ENCODE data around the gene IL21R.
"Not testable (repeated sequence)": the region's sequence is repeated elsewhere in the genome, so short reads cannot be mapped to it uniquely, and the experiment has no call there.

Gene IL21R

DNA sequence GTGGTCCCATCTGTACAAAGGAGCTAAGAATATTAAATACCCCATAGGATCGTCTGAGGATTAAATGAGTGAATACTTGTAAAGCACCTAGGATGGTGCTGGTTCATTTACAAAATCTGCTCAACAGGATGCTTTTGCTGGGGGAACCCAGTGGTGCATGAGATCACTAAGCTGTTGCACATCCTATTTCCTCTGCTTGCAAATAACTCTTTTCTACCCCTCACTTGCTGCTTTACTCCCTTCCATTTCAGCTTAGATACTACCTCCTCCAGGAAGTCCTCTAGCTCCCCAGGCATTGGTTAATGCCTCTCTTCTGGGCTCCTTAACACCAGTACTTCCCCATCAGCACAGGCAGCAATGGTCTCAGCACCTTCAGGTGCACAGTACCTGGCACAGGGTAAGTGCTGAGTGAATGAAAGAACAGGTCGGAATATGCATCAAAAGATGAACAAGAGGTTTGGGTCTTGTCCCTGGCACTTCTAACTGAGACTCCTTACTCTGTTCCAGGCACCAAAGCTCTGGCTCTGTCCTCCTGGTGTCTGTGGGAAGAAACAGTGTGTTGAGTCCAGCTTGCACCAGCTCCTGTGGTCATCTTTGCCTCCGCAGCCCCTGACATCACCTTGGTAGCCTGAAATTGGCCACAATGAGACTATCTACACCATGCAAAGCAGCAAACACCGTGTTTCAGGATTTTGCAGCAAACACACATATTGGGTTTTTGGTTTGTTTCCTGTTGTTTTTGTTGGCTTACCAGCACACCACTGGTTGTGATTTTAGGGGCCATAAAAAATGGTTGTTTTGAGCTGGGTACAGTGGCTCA, 24.1 kb upstream of the IL21R start:
- no peak for DNase-seq

DNA sequence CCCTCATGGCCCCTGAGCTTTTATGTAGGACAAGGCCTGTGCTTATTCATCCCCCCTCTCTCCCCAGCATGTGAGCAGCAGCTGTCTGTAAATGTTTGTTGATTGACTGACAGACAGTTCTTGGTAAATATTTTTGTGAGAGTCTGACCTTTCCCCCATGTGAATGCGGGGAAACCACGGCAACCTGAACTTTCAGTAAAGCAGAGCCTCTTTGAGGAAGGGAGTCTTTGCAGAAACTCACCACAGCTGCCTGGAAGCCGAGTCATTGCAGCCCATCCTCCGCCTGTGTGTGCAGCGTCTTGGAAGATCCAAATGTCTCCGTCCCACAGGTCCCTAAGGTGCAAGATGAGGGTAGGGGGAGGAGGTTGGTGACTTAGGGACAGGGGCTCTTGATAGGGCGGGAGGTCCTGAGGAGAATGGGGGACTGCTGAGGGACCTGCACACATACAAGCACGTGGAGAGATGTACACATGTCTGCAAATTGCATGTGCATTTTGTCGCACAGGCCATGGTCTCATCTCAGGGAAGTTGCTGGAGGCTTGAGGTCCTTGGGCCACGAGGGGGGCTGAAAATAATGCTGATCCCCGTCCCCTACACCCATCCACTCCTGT, 23.0 kb upstream of the IL21R start:
- DNase-seq, result no peak

DNA sequence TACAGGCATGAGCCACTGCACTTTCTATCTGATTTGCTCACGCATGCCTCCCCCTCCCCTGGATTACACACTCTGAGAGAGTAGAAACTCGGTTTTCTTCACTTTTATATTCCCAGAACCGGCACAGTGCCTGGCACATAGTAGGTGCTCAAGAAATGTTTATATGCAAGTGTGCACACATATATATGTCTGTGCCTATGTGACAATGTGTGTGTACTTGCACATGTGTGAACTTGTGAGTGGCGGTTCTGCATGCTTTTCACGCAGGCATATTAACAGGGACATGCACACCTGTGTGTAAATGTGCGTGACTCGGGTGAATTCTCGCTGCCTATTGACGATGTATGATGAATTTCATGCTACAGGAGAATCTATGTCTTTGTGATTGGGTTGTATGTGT, 22.1 kb upstream of the IL21R start:
- DNase-seq, result no peak

DNA sequence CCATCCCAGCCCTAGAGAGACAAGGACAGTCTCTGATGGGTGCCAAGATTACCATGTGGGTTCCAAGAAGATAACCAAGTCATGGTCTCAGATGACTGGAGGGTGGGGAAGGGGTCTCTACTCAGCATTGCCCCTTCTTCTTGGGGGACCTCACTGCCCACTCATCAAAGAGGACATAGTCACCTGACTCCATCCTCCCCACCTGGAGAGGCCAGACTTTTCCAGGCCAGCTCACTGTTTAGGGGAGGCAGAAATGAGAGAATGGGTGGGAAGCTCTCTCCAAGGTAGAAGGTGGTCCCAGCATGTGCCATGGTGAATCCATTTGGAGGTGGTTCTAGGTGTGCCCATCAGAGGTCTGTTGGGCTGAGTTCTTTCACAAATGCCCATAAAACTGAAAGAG, 20.7 kb upstream of the IL21R start:
- DNase-seq, result no peak

DNA sequence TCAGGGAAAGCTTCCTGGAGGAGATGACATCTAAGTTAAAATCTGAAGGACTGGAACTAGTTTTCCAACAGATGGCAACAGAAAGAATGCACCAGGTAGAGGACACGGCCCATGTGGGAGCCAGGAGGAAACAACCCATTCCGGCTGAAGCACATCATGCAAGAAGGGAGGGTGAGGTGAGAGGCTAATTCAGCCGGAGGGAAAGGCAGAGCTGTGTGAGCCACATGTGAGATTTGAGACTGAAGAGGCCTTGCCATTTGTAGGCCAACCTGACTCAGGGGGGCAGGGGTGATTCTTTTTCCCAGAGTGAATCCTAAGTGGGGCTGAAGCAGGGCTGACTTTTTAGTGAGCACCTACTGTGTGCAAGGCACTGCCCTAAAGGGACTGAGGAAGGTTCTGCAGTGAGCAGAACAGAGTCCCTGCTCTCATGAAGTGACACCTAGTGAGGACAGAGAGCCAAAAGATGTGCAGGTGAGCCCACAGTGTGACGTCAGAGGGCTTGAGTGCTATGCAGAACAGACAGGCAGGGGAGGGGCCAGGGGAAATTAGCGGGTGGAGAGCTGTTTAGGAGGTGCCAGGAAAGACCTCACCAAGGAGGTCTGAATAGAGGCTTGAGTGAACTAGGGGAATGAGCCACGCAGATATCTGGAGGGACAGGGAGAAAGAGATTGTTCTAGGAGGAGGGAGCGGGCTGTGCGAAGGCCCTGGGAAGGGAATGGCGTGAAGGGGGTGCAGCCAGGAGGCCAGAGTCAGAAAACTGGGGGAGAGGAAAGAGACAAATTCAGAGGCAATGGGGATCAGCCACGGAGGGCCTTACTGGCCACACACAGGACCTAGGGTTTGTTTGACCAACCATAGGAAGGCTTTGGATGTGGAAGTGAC, 19.8 kb upstream of the IL21R start:
- DNase-seq, result no peak

DNA sequence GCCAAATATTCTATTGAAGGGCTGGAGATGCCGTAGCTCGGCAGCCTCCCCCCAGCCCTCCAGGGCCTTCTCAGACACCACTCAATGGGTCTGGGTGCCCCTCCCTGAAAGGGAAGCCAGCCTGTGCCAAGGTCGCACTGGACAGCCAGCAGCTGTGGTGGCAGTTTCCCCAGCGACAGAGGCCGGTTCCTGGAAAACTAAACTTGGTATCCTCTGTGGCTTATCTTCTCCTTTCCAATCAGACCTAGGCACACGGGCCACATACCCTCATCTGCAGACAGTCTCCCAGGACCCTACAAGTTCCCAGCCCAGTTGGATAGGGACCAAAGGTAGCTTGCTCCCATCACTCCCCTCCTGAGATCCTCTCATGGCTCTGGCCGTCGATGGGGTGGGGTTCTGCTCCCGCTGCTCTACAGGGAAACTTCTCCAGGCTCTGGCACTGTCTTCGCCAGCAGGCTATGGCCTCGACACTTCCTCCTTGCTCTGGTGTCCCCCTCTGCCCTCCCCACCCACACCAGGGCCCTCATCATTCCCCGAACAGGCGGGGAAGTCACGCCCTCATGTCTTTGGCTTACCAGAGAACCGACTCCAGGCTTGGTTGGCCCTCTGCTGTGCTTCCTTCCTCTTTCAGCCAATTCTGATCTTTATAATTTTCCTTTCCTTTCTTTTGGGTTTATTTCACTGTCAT, 18.3 kb upstream of the IL21R start:
- no peak for DNase-seq

DNA sequence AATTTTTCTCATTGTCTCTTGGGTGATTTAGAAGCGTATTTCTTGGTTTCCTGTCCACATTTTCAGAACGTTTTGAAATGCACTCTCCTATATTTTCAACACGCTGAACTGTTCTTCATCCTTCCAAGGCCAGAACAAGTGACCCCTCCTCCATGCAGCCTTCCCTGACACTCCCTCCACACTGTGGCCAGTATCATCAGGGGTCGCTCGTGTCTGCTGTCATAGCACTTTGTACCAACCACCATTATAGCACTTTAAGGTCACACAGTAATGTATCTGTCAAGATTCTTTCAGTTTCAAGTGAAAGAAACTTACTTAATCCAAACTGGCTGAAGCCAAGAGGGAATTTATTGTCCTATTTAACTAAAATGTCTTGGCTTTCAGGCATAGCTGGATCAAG, 17.5 kb upstream of the IL21R start:
- DNase-seq, result no peak

DNA sequence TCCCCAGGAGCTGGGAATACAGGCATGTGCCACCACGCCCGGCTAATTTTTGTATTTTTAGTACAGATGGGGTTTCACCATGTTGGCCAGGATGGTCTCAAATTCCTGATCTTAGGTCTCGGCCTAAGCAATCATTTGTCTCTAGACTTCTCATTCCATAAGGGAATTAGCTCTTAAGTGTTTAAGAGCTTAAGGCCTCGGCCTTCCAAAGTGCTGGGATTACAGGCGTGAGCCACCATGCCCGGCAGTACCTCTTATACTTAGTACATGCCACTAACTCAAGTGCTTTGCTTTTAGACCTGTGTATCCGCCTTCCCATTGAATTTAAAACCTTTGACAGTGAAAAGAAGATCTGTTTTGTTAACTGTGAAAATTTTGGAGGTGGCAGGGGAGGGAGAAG, 16.6 kb upstream of the IL21R start:
- no peak for DNase-seq

DNA sequence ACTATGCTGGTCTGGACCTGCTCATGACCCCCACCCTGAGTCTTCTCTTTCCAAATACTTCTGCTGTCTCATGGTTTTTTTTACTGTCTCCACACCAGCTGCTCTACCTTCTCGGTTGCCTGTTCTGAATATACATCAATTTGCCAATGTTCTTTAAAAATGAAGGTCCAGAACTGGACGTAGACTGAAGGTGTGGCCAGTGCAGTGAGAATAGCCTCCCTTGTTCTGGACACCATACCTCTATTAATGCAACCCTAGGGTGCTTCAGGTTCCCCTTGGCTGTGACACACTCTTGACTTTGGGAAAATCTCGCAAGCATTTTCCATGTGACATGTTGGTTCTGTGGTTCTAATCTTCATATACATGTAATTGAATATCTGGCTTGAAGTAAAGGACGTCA, 15.3 kb upstream of the IL21R start:
- DNase-seq, result no peak

DNA sequence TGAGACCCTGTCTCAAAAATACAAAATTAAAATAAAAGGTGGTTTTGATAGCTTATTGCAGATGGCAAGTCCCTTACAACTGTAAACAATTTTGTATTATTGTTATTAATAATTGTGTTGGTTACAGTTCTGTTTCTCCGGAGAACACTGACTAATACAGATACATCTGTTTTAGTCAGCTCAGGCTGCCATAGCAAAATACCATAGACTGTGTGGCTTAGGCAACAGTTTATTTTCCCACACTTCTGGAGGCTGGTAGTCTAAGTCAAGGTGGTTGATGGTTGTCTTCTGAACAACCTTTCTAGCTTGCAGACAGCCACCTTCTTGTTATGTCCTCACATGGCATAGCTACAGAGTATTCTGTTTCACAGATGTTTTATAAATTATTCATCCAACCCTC, 14.2 kb upstream of the IL21R start:
- no peak for DNase-seq

DNA sequence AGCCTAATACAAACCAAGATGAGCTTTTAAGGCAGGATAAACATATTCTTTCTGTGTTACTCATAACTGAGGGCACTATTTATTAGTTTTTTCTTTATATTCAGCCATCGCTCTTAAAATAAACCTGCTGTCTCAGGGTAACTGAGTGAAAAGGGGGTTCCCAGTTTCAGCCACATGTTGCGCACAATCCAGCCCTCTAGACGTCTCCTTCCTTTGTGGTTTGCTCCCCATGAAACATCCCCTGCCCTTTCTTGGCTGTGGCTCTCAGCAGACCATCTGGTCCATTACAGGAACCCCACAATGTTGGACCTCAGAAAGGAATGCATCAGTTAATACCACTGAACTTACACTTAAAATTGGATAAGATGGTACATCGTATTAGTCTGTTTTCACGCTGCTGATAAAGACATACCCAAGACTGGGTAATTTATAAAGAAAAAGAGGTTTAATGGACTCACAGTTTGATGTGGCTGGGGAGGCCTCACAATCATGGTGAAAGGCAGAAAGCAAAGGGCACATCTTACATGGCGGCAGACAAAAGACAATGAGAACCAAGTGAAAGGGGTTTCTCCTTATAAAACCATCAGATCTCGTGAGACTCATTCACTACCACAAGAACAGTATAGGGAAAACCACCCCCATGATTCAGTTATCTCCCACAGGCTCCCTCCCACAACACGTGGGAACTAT, 12.6 kb upstream of the IL21R start:
- no peak for DNase-seq

DNA sequence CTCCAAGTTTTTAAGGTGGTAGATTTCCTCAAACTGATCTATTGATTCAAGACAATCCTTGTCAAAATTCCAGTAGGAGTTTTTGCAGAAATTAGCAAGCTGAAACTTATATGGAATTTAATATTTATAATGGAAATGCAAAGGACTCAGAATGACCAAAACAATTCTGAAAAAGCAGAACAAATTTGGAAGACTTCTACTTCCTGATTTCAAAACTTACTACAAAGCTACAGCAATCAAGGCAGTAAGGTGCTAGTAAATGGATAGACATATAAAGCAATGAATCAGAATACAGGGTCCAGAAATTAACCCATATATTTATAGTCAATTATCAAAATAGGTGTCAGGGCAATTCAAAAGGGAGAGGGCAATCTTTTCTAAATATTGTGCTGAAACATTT, 11.8 kb upstream of the IL21R start:
- no peak for DNase-seq

DNA sequence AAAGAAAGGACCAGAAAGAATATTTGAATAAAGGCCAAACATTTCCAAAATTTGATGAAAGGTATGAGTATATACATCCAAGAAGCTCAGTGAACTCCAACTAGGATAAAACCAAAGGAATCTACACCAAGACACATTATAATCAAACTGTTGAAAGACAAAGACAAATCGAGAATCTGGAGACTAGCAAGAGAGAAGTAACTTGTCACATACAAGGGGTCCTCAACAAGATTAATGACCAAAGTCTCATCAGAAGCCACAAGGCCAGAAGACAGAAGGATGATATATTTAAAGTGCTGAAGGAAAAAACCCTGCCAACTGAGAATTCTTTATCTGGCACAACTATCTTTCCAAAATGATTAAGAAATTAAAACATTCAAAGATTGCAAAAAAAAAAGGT, 9.3 kb upstream of the IL21R start:
- DNase-seq, result no peak

DNA sequence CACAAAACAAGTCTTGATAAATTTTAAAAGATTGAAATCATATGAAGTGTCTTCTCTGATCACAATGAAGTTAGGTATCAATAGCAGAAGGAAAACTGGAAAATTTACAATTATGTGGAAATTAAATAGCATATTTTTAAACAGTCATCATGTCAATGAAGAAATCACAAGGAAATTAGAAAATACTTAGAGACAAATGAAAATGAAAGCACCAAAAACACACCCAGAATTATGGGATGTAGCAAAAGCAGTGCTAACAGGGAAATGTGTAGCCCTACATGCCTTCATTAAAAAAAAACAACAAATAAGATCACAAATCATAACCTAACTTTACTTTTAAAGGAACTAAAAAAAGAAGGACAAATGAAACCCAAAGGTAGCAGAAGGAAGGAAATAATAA, 7.5 kb upstream of the IL21R start:
- DNase-seq, result no peak

DNA sequence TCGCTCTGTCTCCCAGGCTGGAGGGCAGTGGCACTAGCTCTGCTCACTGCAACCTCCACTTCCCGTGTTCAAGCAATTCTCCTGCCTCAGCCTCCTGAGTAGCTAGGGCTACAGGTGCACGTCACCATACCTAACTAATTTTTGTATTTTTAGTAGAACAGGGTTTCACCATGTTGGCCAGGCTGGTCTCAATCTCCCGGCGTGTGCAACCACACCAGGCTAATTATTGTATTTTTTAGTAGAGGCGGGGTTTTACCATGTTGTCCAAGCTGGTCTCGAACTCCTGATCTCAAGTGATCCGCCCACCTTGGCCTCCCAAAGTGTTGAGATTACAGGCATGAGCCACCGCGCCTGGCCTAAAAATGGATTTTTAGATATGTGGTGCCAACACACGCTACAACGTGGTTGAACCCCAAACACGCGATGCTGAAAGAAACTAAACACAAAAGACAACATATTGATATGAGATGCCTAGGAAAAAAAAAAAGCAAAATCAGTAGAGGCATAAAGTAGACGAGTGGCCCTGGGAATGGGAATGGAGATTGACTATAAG, 3.6 kb upstream of the IL21R start:
- not testable (repeated sequence) for DNase-seq

DNA sequence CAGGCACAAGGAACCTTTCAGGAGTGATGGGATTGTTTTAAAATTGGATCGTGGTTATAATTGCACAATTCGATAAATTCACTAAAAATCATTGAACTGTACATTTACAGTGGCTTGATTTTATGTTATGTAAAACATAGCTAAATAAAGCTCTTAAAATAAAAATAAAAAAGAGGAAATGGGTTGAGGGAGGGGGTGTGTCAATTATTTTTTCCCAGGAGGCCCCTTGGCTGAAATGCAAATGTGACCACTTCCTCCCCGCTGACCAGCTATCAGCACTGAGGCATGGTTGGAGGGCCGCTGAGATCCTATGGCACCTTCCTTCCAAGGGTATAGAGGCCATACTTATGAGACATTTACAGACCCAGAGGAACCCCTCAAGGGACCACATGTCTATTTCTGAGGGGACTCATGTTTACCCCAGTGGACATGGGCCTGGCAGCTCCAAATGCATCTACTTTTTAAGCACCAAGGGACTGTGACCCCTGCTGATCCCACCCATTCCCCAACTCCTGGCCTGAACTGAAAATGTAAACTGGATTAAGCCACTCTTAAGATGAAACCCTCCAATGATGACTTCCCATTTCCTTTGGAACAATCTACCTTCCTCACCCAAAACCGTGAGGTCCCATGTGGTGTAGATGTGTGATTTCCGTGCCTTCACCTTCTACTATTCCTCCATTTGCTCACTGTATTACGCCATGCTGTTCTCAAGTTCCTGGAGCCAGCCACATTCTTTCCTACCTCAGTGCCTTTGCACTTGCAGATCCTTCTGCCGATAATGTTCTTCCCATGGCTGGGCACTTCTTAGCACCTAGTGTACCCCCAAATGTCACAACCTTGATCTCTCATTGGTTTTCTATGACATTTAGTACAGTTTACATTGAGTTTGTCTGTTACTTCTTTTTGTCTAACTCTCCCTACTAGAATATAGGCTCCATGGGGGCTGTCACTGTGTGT, 2.8 kb upstream of the IL21R start:
- DNase-seq, result no peak

DNA sequence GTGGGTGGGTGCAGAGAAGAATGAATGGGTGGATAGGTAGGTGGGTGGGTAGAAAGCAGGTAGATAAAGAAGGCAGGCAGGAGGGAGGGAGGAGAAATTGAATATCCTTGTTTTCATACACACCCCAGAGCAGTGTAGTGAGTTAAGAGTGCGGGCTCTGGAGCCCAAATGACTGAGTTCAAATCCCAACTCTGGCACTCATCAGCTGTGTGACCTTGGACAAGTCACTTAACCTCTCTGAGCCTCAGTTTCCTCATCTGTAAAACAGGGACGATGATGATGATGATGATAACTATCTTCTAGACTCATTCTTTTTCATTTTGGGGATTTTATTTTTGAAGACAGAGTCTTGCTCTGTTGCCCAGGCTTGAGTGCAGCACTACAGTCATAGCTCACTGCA, 2.0 kb upstream of the IL21R start:
- DNase-seq, result no peak

DNA sequence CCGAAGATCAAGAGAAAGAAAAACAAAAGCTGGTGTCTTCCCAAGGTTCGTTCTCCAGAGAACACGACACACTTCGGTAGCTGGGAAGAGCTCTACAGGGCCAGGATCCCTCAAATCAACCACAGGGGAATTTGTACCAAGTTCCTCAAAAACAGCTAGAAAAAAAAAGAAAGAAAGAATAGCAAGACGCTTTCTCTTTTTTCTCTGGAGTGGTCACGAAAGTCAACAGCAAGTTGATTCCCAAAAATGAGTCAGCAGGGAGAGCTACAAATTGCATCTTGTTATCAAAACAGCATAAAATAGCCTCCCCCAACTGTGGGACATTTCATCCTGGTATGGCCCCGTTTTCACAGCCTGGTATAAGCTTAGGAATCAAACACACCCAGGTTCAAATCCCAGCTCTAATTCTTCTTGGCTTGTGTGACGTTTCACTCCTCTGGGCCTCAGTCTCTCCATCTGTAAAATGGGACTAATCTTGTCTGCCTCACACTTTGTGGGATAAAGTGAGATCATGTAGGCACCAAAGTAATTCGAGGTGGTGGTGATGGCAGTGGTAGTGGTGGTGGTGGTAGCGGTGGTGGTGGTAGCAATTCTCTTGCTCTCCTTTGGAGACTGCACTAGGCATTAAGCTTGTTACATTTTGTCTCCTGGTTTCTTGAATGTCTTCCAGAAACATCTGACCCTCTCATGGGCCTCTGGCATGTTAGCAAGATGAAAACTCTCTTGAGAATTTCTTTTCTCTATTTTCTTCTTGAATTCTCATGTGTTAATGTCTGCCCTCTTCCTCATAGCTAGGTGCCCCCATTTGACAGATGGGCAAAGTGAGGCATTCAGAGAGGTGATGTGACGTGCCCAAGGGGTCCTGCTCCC, 988 bp upstream of the IL21R start:
- DNase-seq, result no peak

DNA sequence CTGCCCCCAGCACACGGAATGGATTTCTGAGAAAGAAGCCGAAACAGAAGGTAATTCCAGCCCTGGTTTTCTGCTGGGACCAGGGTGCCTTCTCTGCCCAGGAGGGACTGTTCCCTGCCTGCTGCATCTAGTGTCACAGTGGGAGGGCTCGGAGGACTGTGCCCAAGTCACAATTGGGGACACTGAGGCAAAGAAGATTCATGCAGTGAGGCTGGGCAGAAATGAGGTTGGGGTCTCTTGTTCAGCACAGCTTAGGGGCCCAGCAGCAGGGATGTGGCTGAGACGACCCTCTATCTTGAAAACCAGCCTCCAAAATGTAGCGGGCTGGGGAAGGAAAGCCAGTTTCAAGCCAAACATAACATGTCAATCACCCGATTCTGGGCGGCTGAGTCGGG, 592 bp downstream of the IL21R start:
- DNase-seq, result no peak
